Endodermal cell (in vitro differentiated cells): ENCODE results near the gene HIC1. TPM values are rescaled to one million over a fixed set of nuclear protein-coding genes. Genes with fewer than 3 reads are reported as not detected.

Experiments
- DNase-seq: peaks from one replicate; pipeline ENCODE4 v3.0.0-alpha.2; 2017
- H3K27ac ChIP-seq: 2 replicates; pipeline ENCODE4 v1.5.1; 2013; ENCODE audit warnings: mild to moderate bottlenecking, low read depth, low read length, moderate library complexity
- H3K27me3 ChIP-seq: 2 replicates; pipeline ENCODE4 v1.6.1; 2013; ENCODE audit warnings: mild to moderate bottlenecking, low read length, moderate library complexity; ENCODE audit not compliant: insufficient read depth, control insufficient read depth, poor library complexity, severe bottlenecking
- H3K36me3 ChIP-seq: 2 replicates; pipeline ENCODE4 v1.7.0; 2013; ENCODE audit warnings: mild to moderate bottlenecking, low read length, moderate library complexity; ENCODE audit not compliant: control insufficient read depth, insufficient read depth
- H3K4me1 ChIP-seq: one replicate; pipeline ENCODE4 v1.7.0; 2013; ENCODE audit warnings: low read length; ENCODE audit not compliant: control insufficient read depth, insufficient read depth
- H3K4me3 ChIP-seq: 2 replicates; pipeline ENCODE4 v1.5.1; 2013; ENCODE audit warnings: mild to moderate bottlenecking, low read length, moderate library complexity
- H3K9ac ChIP-seq: 2 replicates; pipeline ENCODE4 v1.6.1; 2013; ENCODE audit warnings: mild to moderate bottlenecking, low read length, moderate library complexity; ENCODE audit not compliant: poor library complexity, severe bottlenecking; ENCODE audit errors: extremely low read depth
- H3K9me3 ChIP-seq: 2 replicates; pipeline ENCODE4 v1.6.1; 2013; ENCODE audit warnings: mild to moderate bottlenecking, low read length, moderate library complexity; ENCODE audit not compliant: control insufficient read depth
- H3K27ac Mint-ChIP-seq: 2 replicates; pipeline ENCODE4 v1.8.0; 2020; ENCODE audit warnings: mixed read lengths
- H3K27me3 Mint-ChIP-seq: 2 replicates; pipeline ENCODE4 v1.8.0; 2021; ENCODE audit warnings: mild to moderate bottlenecking, mixed read lengths; ENCODE audit not compliant: insufficient read depth
- H3K36me3 Mint-ChIP-seq: 2 replicates; pipeline ENCODE4 v1.8.0; 2020; ENCODE audit warnings: low read depth, mixed read lengths
- H3K4me1 Mint-ChIP-seq: 2 replicates; pipeline ENCODE4 v1.8.0; 2020; ENCODE audit warnings: mixed read lengths
- H3K4me3 Mint-ChIP-seq: 2 replicates; pipeline ENCODE4 v1.8.0; 2020; ENCODE audit warnings: mild to moderate bottlenecking, moderate library complexity, mixed read lengths
- H3K9me3 Mint-ChIP-seq: 2 replicates; pipeline ENCODE4 v1.8.0; 2020; ENCODE audit warnings: mild to moderate bottlenecking, mixed read lengths
- CTCF ChIP-seq: fragments of 200-600 bp; sonication (generic); conservative IDR thresholded peaks from 2 replicates; pipeline ENCODE4 v1.5.0; 2021; ENCODE audit warnings: antibody characterized with exemption, mild to moderate bottlenecking
- WGBS, 2 experiments: methylation state at CpG; one replicate each; pipeline versions ENCODE4 v1.1.5 to v1.1.7; 2013; ENCODE audit warnings: missing lambda C conversion rate in 2 of 2, mixed read lengths in 1 of 2; ENCODE audit not compliant: insufficient coverage in 1 of 2, insufficient read length in 1 of 2; 5-methylcytosine and 5-hydroxymethylcytosine counted together
- total RNA-seq, 2 donors: library from RNA; stranded (reverse); fragmentation: NEBNext Ultra II Directional in 1 of 2; extraction: Animal tissue kit (Norgen Biotek cat#: 25700) in 1 of 2; gene quantifications; 2 replicates in 1 of 2; 3 replicates in 1 of 2; pipeline ENCODE4 v1.2.1, GENCODE V29; 2021

Gene HIC1
- total RNA-seq, 2 donors from 2014 or later: 0.13 to 0.57 TPM

GRCh38 chr17:2068519-2069051, 13.7 kb downstream of the HIC1 start:
- peaks cover 10% of the 10 kb centered on the region for H3K4me1 Mint-ChIP-seq
- no peak overlapping the region for H3K9ac ChIP-seq
- H3K4me1 ChIP-seq: peaks cover 5% of the 10 kb centered on the region
- no peak overlapping the region for H3K4me3 ChIP-seq
- peaks cover 86% of the 10 kb centered on the region for H3K36me3 ChIP-seq
- 91% methylated on average over 8 to 15 of the region's 15 CpGs for WGBS, 2 experiments
- no peaks in the 10 kb centered on the region for H3K27me3 Mint-ChIP-seq
- TF ChIP-seq CTCF: no peak
- no peaks in the 10 kb centered on the region for H3K9me3 ChIP-seq
- no peak for DNase-seq
- peak overlapping the region; percentile 57 for H3K27ac ChIP-seq
- peaks cover 49% of the 10 kb centered on the region for H3K36me3 Mint-ChIP-seq
- no peak overlapping the region for H3K27ac Mint-ChIP-seq
- H3K4me3 Mint-ChIP-seq: no peak overlapping the region
- no peaks in the 10 kb centered on the region for H3K27me3 ChIP-seq
- H3K9me3 Mint-ChIP-seq: no peaks in the 10 kb centered on the region

GRCh38 chr17:2070241-2071023, 15.5 kb downstream of the HIC1 start:
- H3K36me3 Mint-ChIP-seq: peaks cover 45% of the 10 kb centered on the region

GRCh38 chr17:2071024-2071385, 16.1 kb downstream of the HIC1 start:
- TF ChIP-seq CTCF: no peak
- Mint-ChIP-seq H3K4me3 (no peak overlapping the region), H3K4me1 (no peaks in the 10 kb centered on the region), H3K27me3 (no peaks in the 10 kb centered on the region), H3K36me3 (peaks cover 48% of the 10 kb centered on the region), H3K9me3 (no peaks in the 10 kb centered on the region), H3K27ac (no peak overlapping the region)
- Histone ChIP-seq H3K4me3 (no peak overlapping the region), H3K36me3 (peaks cover 78% of the 10 kb centered on the region), H3K27me3 (no peaks in the 10 kb centered on the region), H3K4me1 (peaks cover 5% of the 10 kb centered on the region), H3K9me3 (no peaks in the 10 kb centered on the region), H3K27ac (no peak overlapping the region), H3K9ac (no peak overlapping the region)
- WGBS, 2 experiments: 93 to 97% methylated on average over 6 of the region's 6 CpGs
- no peak for DNase-seq

More at GRCh38 chr17:2070241-2071023, 15.5 kb downstream of the HIC1 start:
- DNase-seq: peak; percentile 92
- H3K27ac ChIP-seq: no peak overlapping the region
- peaks cover under 1% of the 10 kb centered on the region for H3K4me1 ChIP-seq
- WGBS, 2 experiments: 90 to 92% methylated on average over 9 to 13 of the region's 13 CpGs
- H3K9ac ChIP-seq: no peak overlapping the region
- no peak overlapping the region for H3K4me3 ChIP-seq
- no peaks in the 10 kb centered on the region for H3K27me3 Mint-ChIP-seq
- no peak overlapping the region for H3K27ac Mint-ChIP-seq
- H3K9me3 ChIP-seq: no peaks in the 10 kb centered on the region
- H3K36me3 ChIP-seq: peaks cover 79% of the 10 kb centered on the region
- TF ChIP-seq CTCF: peak; percentile 57
- H3K9me3 Mint-ChIP-seq: no peaks in the 10 kb centered on the region
- H3K4me3 Mint-ChIP-seq: no peak overlapping the region
- no peaks in the 10 kb centered on the region for H3K27me3 ChIP-seq
- H3K4me1 Mint-ChIP-seq: no peaks in the 10 kb centered on the region
